Lower leg skin (tissue), 4 donors: ENCODE measurements around the gene PDGFC. TPM values are rescaled to one million over a fixed set of nuclear protein-coding genes. Genes with fewer than 3 reads are reported as not detected.
A peak's percentile ranks its signal among the peaks of the same experiment; 100 is the strongest.

Experiments
- DNase-seq, 2 donors: peaks; one replicate each; pipeline ENCODE4 v3.0.0-alpha.2; 2019; ENCODE audit warnings: low spot score in 2 of 2
- H3K4me3 ChIP-seq: fragments of 200-600 bp; sonication (generic); 2 replicates; pipeline ENCODE4 v1.5.1; 2017; ENCODE audit warnings: mild to moderate bottlenecking, low read depth; ENCODE audit not compliant: poor library complexity, severe bottlenecking
- POLR2A ChIP-seq, 2 donors: fragments of 450-650 bp; IDR thresholded peaks; one replicate each; pipeline ENCODE4 v1.6.1; 2016 to 2017; ENCODE audit warnings: antibody characterized with exemption in 2 of 2, mild to moderate bottlenecking in 1 of 2, moderate library complexity in 1 of 2
- WGBS, 2 donors: methylation state at CpG; one replicate each; pipeline ENCODE4 v1.1.5; 2018; 5-methylcytosine and 5-hydroxymethylcytosine counted together
- intact Hi-C: fragments of 100-400 bp; cut with DNase I; formaldehyde crosslinking; loops from one replicate; pipeline ENCODE4 v1.15.0; 2023; ENCODE audit warnings: low total_unique reads
- total RNA-seq, 4 donors: library from RNA; depleted of rRNA; stranded (reverse); fragments of >200 nt; gene quantifications; one replicate each; pipeline ENCODE4 v1.1.0, GENCODE V29; 2016
- TF ChIP-seq, protein P1 (sequence below), 3 donors: fragments of 450-650 bp; IDR thresholded peaks; one replicate each; pipeline ENCODE4 v1.5.1; 2016; ENCODE audit warnings: antibody characterized with exemption in 3 of 3, mild to moderate bottlenecking in 3 of 3, moderate library complexity in 2 of 3

PDGFC gene
- total RNA-seq, 4 donors from 2014 or later = 18.9 to 24.4 (median 21.0) TPM

DNA sequence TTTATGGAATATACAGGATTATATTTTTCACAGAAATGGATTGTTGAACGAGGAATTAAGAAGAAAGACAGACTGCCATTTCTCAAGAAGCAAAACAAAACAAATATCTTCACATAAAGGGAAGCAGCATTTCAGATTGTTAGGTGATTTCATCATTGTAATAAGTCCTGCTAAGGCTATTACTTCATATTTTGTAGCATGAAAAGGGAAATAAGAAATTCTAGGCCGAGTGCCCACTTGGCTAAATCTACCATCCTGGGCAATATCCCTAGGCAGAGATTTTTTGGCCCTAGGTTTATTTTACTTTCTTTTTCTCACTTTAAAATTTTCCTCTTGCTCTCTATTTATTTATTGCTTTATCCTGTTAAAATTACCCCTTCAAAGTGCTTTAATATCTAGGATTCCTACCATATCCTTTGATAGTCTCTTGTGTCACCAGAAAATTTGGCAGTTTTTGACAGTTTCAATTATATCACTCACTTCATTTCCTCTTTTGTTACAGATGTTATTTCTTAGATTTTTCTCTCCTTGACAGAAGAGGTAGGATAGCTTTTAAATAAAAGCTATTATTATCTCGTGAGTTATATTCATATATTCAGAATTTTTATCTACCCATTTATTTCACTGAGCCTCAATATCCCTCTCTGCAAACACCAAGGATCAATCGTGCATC is 142.3 kb downstream of the PDGFC start:
- peak in 1 of 2 donors; percentile 22 for DNase-seq
- H3K4me3 ChIP-seq = no peak overlapping the region
- WGBS, 2 donors = 37% methylated on average over 4 of the region's 4 CpGs
- intact Hi-C loops = no loop called here
- TF ChIP-seq, protein P1, sequence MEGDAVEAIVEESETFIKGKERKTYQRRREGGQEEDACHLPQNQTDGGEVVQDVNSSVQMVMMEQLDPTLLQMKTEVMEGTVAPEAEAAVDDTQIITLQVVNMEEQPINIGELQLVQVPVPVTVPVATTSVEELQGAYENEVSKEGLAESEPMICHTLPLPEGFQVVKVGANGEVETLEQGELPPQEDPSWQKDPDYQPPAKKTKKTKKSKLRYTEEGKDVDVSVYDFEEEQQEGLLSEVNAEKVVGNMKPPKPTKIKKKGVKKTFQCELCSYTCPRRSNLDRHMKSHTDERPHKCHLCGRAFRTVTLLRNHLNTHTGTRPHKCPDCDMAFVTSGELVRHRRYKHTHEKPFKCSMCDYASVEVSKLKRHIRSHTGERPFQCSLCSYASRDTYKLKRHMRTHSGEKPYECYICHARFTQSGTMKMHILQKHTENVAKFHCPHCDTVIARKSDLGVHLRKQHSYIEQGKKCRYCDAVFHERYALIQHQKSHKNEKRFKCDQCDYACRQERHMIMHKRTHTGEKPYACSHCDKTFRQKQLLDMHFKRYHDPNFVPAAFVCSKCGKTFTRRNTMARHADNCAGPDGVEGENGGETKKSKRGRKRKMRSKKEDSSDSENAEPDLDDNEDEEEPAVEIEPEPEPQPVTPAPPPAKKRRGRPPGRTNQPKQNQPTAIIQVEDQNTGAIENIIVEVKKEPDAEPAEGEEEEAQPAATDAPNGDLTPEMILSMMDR (IDR thresholded peaks at IDR 0.05) = no peak
- no peak for TF ChIP-seq POLR2A (IDR thresholded peaks at IDR 0.05)

DNA sequence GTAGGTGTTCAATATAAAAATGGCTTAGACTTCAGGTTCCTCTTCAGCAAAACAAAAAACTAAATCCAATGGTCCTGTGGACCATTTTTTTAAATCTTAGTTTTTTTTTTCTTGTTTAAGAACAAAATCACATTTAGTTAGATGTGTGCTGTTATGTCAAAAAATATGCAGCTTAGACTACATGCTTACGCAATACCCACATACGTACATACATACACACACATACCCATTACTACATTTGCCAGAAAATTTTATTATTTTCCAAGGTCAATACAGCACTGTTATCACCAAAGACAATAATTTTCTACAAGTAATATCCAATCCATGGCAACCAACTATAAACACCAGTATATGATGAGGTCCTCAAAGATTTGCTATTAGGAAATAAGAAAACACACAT is 144.1 kb downstream of the PDGFC start:
- H3K4me3 ChIP-seq = no peak overlapping the region
- DNase-seq = no peak
- intact Hi-C loops = no loop called here
- 67 to 88% methylated on average over 2 of the region's 2 CpGs for WGBS, 2 donors
- TF ChIP-seq, protein P1 (IDR thresholded peaks at IDR 0.05) = no peak
- no peak for TF ChIP-seq POLR2A (IDR thresholded peaks at IDR 0.05)

DNA sequence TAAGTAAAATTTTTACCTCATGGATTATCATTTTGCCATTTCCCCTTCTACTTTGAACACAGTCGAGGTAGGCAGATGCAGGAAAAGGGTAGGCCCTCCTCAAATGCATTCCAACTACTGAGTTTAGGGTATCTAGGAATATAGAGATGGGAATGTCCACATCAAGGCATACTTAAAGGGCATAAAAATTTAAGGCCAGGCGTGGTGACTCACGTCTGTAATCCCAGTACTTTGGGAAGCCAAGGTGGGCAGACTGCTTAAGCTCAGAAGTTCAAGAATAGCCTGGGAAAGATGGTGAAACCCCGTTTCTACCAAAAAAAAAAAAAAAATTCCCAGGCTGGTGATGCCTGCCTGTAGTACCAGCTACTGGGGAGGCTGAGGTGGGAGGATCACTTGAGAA is 146.5 kb downstream of the PDGFC start:
- 84 to 85% methylated on average over 4 of the region's 4 CpGs for WGBS, 2 donors

DNA sequence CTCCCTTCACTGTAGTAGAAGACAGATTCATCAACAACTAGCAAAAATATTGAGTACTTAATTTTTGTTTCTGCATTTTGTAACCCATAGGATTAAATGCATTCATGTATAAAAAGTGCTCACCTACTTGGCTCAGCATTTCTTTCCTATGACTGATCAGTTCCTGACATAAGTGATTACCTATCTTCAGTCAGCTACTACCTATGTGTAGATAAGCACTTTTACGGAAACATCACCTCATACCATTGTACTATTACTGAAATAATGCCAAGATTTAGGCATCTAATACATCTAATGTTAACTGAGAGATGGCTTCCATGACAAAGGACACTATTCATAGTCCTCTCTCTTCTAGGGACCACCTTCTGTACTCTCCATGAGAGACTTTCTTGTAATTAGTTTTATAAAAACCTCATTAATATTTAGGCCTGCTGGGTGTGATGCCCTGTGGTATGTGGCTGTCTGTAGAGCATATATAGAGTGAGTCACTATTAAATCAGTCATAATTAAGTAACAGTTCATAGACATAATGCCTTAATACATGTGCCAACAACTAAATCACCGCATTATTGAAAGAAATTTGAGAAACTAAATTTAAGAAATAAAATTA is 147.0 kb downstream of the PDGFC start:
- intact Hi-C loops = no loop called here
- 62 to 67% methylated on average over 2 of the region's 2 CpGs for WGBS, 2 donors
- H3K4me3 ChIP-seq = no peak overlapping the region
- no peak for TF ChIP-seq POLR2A (IDR thresholded peaks at IDR 0.05)
- TF ChIP-seq, protein P1 (IDR thresholded peaks at IDR 0.05) = no peak
- no peak for DNase-seq

More for the DNA sequence above, 146.5 kb downstream of the PDGFC start:
- intact Hi-C loops = no loop called here
- TF ChIP-seq, protein P1 (IDR thresholded peaks at IDR 0.05) = no peak
- TF ChIP-seq POLR2A (IDR thresholded peaks at IDR 0.05) = no peak
- no peak for DNase-seq
- no peak overlapping the region for H3K4me3 ChIP-seq

DNA sequence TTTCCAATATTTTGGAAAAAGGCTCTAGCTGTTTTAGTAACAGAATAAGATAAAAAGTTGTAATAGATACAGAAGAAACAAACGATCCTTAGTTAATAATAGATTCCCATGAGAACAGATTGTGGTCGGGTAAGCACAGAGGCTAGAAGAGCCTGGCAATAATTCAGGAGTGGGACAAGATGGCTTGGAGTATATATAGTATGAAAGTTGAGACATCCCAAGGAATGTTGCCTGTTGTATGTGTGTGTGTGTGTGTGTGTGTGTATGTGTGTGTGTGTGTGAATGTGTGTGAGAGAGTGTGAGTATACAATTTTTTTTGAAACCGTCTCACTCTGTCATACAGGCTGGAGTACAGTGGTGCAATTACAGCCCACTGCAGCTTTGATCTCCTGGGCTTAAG is 150.7 kb downstream of the PDGFC start:
- no peak overlapping the region for H3K4me3 ChIP-seq
- intact Hi-C loops = no loop called here
- WGBS, 2 donors = 51 to 72% methylated on average over 3 of the region's 3 CpGs
- no peak for DNase-seq
- no peak for TF ChIP-seq POLR2A (IDR thresholded peaks at IDR 0.05)
- TF ChIP-seq, protein P1 (IDR thresholded peaks at IDR 0.05) = no peak
